SK-N-SH (cell line): ENCODE measurements around the gene EP400. TPM values are rescaled to one million over a fixed set of nuclear protein-coding genes. Genes with fewer than 3 reads are reported as not detected.

ENCODE experiments used
- CTCF ChIA-PET: fragments of 300-600, 350-600 bp; formaldehyde crosslinking; extraction: SDS; loops from one replicate; lab custom pipeline; 2021; lab: Yijun Ruan, JAX
- POLR2A ChIA-PET: fragments of 350-600 bp; sonication (Branson Sonifier 250); formaldehyde crosslinking; extraction: SDS; loops from one replicate; lab custom pipeline; 2020; ENCODE audit warnings: antibody characterized with exemption, inconsistent platforms; lab: Yijun Ruan, JAX
- DNase-seq: peaks from one replicate; pipeline ENCODE4 v3.0.0; 2012
- H2AFZ ChIP-seq: fragments of 200-600 bp; sonication (generic); 2 replicates; pipeline ENCODE4 v1.8.1; 2016; ENCODE audit warnings: antibody characterized with exemption, mild to moderate bottlenecking, low read depth
- H3F3A ChIP-seq: fragments of 200-600 bp; sonication (generic); replicated peaks from 2 replicates; pipeline ENCODE3; 2016; ENCODE audit warnings: antibody characterized with exemption, mild to moderate bottlenecking; ENCODE audit not compliant: insufficient read depth
- H3K27ac ChIP-seq, 2 experiments: fragments of 200-500 bp in 1 of 2; fragments of 200-600 bp in 1 of 2; sonication (Bioruptor generic) in 1 of 2; sonication (generic), shearing (Covaris generic) in 1 of 2; 2 replicates each; pipeline versions ENCODE4 v1.5.1 to v1.6.1; 2014 to 2016; ENCODE audit warnings: low read depth in 2 of 2, inconsistent platforms in 1 of 2, low read length in 1 of 2, mild to moderate bottlenecking in 1 of 2, mixed read lengths in 1 of 2
- H3K27me3 ChIP-seq: fragments of 200-600 bp; sonication (generic), shearing (Covaris generic); 2 replicates; pipeline ENCODE4 v1.6.1; 2016; ENCODE audit warnings: mixed run types; ENCODE audit not compliant: insufficient read depth
- H3K36me3 ChIP-seq, 2 experiments: fragments of 200-500 bp in 1 of 2; fragments of 200-600 bp in 1 of 2; sonication (Bioruptor generic) in 1 of 2; sonication (generic) in 1 of 2; replicated peaks in 1 of 2; 2 replicates each; pipeline versions ENCODE3 to v1.5.1; 2014 to 2016; ENCODE audit warnings: low read length in 1 of 2, mild to moderate bottlenecking in 1 of 2; ENCODE audit not compliant: insufficient read depth in 2 of 2, control insufficient read depth in 1 of 2
- H3K4me1 ChIP-seq, 2 experiments: fragments of 200-500 bp in 1 of 2; fragments of 200-600 bp in 1 of 2; sonication (Bioruptor generic) in 1 of 2; sonication (generic), shearing (Covaris generic) in 1 of 2; 2 replicates each; pipeline versions ENCODE4 v1.5.1 to v1.6.1; 2014 to 2016; ENCODE audit warnings: low read depth in 1 of 2, low read length in 1 of 2, mixed run types in 1 of 2; ENCODE audit not compliant: insufficient read depth in 2 of 2, control insufficient read depth in 1 of 2
- H3K4me2 ChIP-seq: fragments of 200-600 bp; sonication (generic), shearing (Covaris generic); 2 replicates; pipeline ENCODE4 v1.6.1; 2017; ENCODE audit warnings: mixed run types
- H3K4me3 ChIP-seq, 2 experiments: fragments of 200-500 bp in 1 of 2; fragments of 200-600 bp in 1 of 2; sonication (Bioruptor generic) in 1 of 2; sonication (generic), shearing (Covaris generic) in 1 of 2; 2 replicates each; pipeline versions ENCODE4 v1.5.1 to v1.8.1; 2014 to 2016; ENCODE audit warnings: low read depth in 2 of 2, inconsistent platforms in 1 of 2, low read length in 1 of 2, mild to moderate bottlenecking in 1 of 2, mixed read lengths in 1 of 2, moderate library complexity in 1 of 2
- H3K79me2 ChIP-seq: fragments of 200-600 bp; sonication (generic); 2 replicates; pipeline ENCODE4 v1.8.1; 2017; ENCODE audit warnings: mild to moderate bottlenecking; ENCODE audit not compliant: insufficient read depth
- H3K9ac ChIP-seq: fragments of 200-600 bp; sonication (generic); 2 replicates; pipeline ENCODE4 v1.6.1; 2017; ENCODE audit warnings: mixed run types
- H3K9me2 ChIP-seq: fragments of 200-600 bp; sonication (generic); 2 replicates; pipeline ENCODE4 v1.6.1; 2017; ENCODE audit warnings: mixed run types
- H3K9me3 ChIP-seq: fragments of 200-600 bp; sonication (generic); 2 replicates; pipeline ENCODE4 v1.6.1; 2017; ENCODE audit warnings: mixed run types, mild to moderate bottlenecking, moderate library complexity
- H4K20me1 ChIP-seq: fragments of 200-600 bp; sonication (generic); 2 replicates; pipeline ENCODE4 v1.6.1; 2017; ENCODE audit warnings: mild to moderate bottlenecking, mixed run types; ENCODE audit not compliant: insufficient read depth
- ELF1 ChIP-seq: IDR thresholded peaks from 2 replicates; pipeline ENCODE4 v1.4.0; 2012
- FOSL2 ChIP-seq: IDR thresholded peaks from 2 replicates; pipeline ENCODE4 v1.4.0; 2012; ENCODE audit warnings: low read depth, mild to moderate bottlenecking, moderate library complexity, borderline replicate concordance
- FOXM1 ChIP-seq: IDR thresholded peaks from 2 replicates; pipeline ENCODE4 v1.4.0; 2012; ENCODE audit warnings: low read depth, mild to moderate bottlenecking
- GATA2 ChIP-seq: sonication (generic); formaldehyde crosslinking; IDR thresholded peaks from 2 replicates; pipeline ENCODE4 v1.5.0; 2020; ENCODE audit warnings: mild to moderate bottlenecking, missing genetic modification reagents
- JUND ChIP-seq: IDR thresholded peaks from 2 replicates; pipeline ENCODE4 v1.4.0; 2012
- MAX ChIP-seq: IDR thresholded peaks from 2 replicates; pipeline ENCODE4 v1.4.0; 2012; ENCODE audit warnings: low read depth
- MEF2A ChIP-seq: IDR thresholded peaks from 2 replicates; pipeline ENCODE4 v1.4.0; 2012; ENCODE audit warnings: low read depth, borderline replicate concordance
- NFIC ChIP-seq: IDR thresholded peaks from 2 replicates; pipeline ENCODE4 v1.4.0; 2012; ENCODE audit warnings: borderline replicate concordance
- NRF1 ChIP-seq: IDR thresholded peaks from 2 replicates; pipeline ENCODE4 v1.6.1; 2012; ENCODE audit warnings: low read depth, mild to moderate bottlenecking, low read length
- PBX3 ChIP-seq: IDR thresholded peaks from 2 replicates; pipeline ENCODE4; 2012
- POLR2AphosphoS5 ChIP-seq: IDR thresholded peaks from 2 replicates; pipeline ENCODE4 v1.6.1; 2012; ENCODE audit warnings: low read depth, low read length
- RAD21 ChIP-seq: IDR thresholded peaks from 2 replicates; pipeline ENCODE4 v1.6.1; 2012; ENCODE audit warnings: mild to moderate bottlenecking, low read length
- REST ChIP-seq: IDR thresholded peaks from 2 replicates; pipeline ENCODE4 v1.6.1; 2012; ENCODE audit warnings: mild to moderate bottlenecking, low read depth, low read length, moderate library complexity
- RFX5 ChIP-seq: IDR thresholded peaks from 2 replicates; pipeline ENCODE4 v1.6.1; 2012; ENCODE audit warnings: mild to moderate bottlenecking, improper control_type of control experiment, low read length
- SIN3A ChIP-seq: IDR thresholded peaks from 2 replicates; pipeline ENCODE4 v1.6.1; 2012; ENCODE audit warnings: low read depth, mild to moderate bottlenecking, low read length, moderate library complexity, borderline replicate concordance
- SMC3 ChIP-seq: IDR thresholded peaks from 2 replicates; pipeline ENCODE4 v1.6.1; 2012; ENCODE audit warnings: low read depth, low read length, improper control_type of control experiment
- TCF12 ChIP-seq: IDR thresholded peaks from 2 replicates; pipeline ENCODE4 v1.4.0; 2012
- TEAD4 ChIP-seq: IDR thresholded peaks from 2 replicates; pipeline ENCODE4 v1.4.0; 2012; ENCODE audit warnings: mild to moderate bottlenecking, borderline replicate concordance; ENCODE audit not compliant: insufficient read depth
- USF1 ChIP-seq: IDR thresholded peaks from 2 replicates; pipeline ENCODE4 v1.4.0; 2012; ENCODE audit warnings: low read depth, borderline replicate concordance
- WGBS: methylation state at CpG from one replicate; pipeline ENCODE4 v1.1.6; 2017; ENCODE audit warnings: low lambda C conversion rate; 5-methylcytosine and 5-hydroxymethylcytosine counted together
- polyA plus RNA-seq, 3 experiments: library from polyadenylated mRNA; depleted of rRNA; stranded (reverse); fragments of >200 nt; gene quantifications; 2 replicates each; pipeline ENCODE4 v1.2.3, GENCODE V29; 2012

Gene EP400
- polyA plus RNA-seq, 1 of the 3 experiments (the other 2 are of a cell fraction), result 7.0 TPM

- H3K79me2 ChIP-seq, result peaks cover 8% of the 10 kb centered on the region
- peak overlapping the region; percentile 28 to 56; a peak in 3 of 4 replicates for H3K27ac ChIP-seq
- over 99% methylated on average over 16 of the region's 16 CpGs for WGBS
- no peak for DNase-seq
- ChIA-PET CTCF (interaction anchor here (1.6 kb wide), 1 partner anchor 18 kb away, joined by 6 read pairs; no protein-coding TSS in a partner anchor), POLR2A (no interaction called here)
- peaks cover 15% of the 10 kb centered on the region; the same call in 1 of the 2 replicates for H4K20me1 ChIP-seq
- no peaks in the 10 kb centered on the region for H3F3A ChIP-seq
- H3K9ac ChIP-seq, result no peak overlapping the region
- H3K9me3 ChIP-seq, result no peaks in the 10 kb centered on the region
- no peak overlapping the region for H3K4me3 ChIP-seq
- H2AFZ ChIP-seq, result no peak overlapping the region
- no peak overlapping the region for H3K4me2 ChIP-seq
- no peaks in the 10 kb centered on the region for H3K27me3 ChIP-seq
- no peaks in the 10 kb centered on the region for H3K9me2 ChIP-seq
- H3K4me1 ChIP-seq, result peaks cover 7 to 35% of the 10 kb centered on the region in 2 experiments
- peaks cover 36 to 57% of the 10 kb centered on the region in 2 experiments for H3K36me3 ChIP-seq
- TF ChIP-seq GATA2 (no peak), USF1 (no peak), FOXM1 (no peak), RAD21 (no peak), PBX3 (no peak), TEAD4 (no peak), MEF2A (no peak), ELF1 (no peak), FOSL2 (no peak), SIN3A (no peak), SMC3 (no peak), MAX (no peak), POLR2AphosphoS5 (no peak), NFIC (no peak), RFX5 (no peak), REST (no peak), NRF1 (no peak), TCF12 (no peak), JUND (no peak)
Measured at GRCh38 chr12:132045751-132046150, 96.0 kb downstream of the EP400 start.
